GM18870 (cell line): Measurements from ENCODE around the gene SERPINE3.

Experiments used
- ATAC-seq: cut with Tn5 transposase; IDR thresholded peaks from one replicate; pipeline ENCODE4 v1.9.1; 2021; ENCODE audit warnings: moderate library complexity; ENCODE audit not compliant: unreplicated experiment

Gene SERPINE3

GRCh38 chr13:51327961-51328360, 11.5 kb upstream of the SERPINE3 start:
- ATAC-seq, result no peak

DNA sequence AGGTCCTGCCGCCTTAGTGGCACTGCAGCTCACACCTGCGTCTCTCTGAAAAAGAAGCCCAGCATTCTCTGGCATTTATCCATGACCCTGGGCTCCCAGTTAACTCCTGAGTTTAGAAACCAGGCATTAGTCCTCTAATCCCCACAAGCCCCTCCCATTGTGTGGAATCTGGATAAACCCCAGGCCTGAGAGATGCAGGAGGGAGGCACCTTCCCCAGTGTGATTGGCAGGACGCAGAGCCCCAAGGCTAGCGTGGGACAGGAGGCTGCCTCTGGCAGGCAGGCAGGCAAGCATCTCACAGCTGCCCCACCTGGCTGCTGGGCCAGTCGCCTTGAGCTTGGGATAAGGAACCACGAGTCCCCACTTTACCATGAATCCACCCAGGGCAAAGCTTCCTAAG, 11.0 kb upstream of the SERPINE3 start:
- no peak for ATAC-seq

GRCh38 chr13:51329606-51330005, 9.9 kb upstream of the SERPINE3 start:
- no peak for ATAC-seq

- no peak for ATAC-seq
Measured at GRCh38 chr13:51330791-51331190, 8.7 kb upstream of the SERPINE3 start.

DNA sequence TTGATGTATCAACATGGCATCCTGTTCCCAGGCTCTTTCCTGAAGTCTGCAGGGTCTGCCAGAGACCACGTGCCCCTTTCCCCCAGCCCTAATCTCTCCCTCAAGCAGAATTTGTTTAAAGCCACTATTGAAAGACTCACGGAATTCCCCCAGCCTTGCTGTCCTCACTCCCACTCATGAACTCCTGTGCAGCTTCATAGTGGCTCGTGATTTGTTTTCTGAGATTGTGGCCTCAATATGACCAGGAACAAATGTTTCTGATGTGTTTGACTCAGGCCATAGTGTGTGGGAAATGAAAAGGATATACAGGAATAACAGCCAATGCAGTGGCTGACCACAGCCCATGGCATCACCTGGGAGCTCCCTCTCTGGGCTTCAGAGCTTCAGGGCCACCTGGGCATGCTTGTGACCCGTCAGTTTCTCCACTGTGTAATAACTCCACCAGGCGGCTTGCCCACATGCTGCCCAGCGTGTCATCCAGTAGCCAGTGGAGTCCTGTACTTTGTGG, 8.1 kb upstream of the SERPINE3 start:
- ATAC-seq, result no peak

DNA sequence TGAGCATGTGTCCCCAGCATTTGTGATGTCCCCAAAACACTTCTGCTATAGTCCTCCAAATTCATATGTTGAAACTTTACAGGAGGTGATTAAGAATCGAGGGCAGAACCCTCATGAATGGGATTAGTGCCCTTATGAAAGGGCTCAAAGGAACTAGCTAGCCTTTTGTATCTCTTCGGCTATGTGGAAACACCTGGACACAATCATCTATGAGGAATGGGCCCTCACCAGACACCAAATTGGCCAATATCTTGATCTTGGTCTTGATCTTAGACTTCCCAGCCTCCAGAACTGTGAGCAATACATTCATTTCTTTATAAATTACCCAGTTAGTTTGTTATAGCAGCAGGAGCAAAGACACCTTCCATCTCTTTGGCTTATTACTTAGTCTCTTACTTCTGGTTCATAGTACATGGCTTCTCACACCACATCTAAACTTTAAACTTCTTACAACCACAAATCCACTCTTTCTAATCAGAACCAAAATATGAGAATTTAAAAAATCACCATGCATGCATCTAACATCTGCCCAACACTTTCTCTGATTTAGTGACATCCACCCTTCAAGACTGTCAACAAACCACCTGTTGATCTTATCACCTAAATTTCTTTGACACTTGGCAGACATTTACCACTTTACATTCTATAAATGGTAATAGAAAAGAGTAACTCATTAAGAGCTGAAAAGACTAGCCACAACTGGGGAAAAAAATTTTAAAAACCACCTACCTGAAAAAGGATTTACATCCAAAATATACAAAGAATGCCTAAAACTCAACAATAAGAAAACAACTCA, 6.7 kb upstream of the SERPINE3 start:
- no peak for ATAC-seq

GRCh38 chr13:51333421-51333820, 6.1 kb upstream of the SERPINE3 start:
- no peak for ATAC-seq

- no peak for ATAC-seq
Measured at GRCh38 chr13:51333826-51334225, 5.7 kb upstream of the SERPINE3 start.

DNA sequence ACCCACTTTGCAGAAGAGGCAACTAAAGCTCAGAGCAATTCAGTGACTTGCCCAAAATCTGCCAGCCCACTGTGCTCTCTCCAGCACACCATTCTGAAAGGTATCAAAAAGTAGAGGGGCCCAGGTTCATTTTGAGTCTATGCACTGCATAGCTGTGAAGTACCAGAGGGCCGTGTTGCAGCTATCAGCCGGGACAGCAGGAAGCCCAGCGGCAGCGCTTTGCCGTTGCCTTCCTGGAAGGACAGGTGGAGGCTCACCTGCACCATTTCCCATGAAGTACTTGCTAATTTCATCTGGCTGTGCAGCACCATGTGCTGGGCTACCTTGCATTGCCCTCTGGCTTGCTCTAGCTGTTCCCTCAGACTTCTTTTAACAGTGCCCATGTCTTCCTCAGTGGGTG, 2.7 kb upstream of the SERPINE3 start:
- no peak for ATAC-seq

DNA sequence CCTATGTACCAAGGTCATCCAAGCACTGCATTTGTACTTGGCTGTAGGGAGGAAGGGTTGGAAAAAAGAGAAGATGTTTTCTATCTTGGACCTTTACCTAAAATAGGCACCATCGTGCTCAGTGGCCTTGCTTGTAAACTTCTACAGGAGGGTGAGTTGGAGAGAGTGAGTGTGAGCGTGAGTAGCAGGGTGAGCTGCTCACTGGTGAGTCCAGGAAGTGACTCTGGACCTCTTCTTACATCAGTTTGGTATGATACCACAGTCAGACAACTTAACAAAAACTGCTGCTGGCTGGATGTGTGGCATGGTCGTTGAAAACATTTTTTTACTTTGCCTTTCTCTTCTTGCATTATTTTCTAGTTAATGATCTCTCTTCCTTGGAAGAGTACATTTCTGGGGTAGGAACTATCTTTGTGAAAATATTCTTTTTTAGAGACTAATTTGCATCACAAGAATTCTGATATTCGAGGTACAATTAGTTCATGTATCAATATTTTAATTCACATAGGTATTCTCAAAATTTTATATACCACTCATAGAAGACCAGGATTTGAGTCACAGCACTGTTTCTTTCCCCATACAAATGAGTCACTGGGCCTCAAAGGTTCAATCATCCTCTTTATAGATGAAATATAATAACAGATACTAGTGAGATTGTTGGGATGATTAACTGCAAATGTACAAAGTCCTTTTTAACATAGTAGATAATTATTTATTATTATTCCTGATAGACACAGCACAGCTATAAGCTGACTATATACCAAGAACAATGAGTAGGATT, 651 bp downstream of the SERPINE3 start:
- no peak for ATAC-seq

DNA sequence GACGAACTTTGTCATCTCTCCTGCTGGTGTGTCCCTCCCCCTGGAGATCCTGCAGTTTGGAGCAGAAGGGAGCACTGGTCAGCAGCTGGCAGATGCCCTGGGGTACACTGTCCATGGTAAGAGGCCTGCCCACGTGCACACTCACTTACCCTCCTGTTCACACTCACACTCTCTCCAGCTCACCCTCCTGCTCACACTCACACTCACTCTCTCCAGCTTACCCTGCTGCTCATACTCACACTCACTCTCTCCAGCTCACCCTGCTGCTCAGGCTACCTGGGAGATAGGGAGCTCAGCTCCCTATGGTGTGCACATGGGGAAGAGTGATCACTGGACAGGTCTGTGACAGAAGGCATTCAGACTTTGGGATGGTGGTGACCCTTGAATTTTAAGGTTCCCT, 1.7 kb downstream of the SERPINE3 start:
- ATAC-seq, result no peak

GRCh38 chr13:51341791-51342190, 2.3 kb downstream of the SERPINE3 start:
- no peak for ATAC-seq

DNA sequence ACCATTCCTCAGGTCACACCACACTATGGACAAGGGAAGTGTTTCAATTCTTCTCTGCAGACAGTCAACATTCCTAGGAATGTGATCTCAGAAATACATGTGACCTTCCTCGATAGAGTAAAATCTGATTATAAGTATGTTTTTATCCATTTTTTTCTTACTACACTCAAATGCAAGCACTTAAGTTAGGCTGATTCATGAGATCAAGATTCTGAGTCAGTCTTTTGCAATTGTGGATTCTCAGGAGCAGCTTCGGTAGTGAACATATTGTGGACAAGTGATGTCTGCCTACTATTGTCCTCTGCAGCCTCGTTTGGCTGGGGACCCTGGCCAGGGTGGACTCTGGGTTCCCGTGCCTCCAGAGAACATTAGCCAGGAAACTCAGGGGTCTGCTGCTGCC, 3.2 kb downstream of the SERPINE3 start:
- no peak for ATAC-seq

DNA sequence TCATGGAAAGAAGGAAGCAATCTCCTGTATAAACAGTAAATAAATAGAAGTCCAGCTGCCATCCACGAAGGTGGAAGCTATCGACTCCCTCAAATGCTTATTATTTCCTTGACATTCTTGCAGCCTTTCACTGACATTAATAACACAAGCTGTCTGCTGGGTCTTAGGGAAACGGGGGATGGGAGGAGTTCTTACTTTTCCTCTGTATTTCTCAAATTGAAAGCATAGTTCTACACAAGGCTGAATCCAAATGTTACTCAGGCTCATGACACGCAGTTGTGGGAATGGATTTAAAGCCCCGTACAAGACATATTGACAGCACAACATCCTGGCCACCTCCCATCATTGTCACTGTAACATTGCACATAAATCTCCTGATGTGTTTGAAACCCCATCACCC, 4.0 kb downstream of the SERPINE3 start:
- ATAC-seq, result no peak

GRCh38 chr13:51346397-51346796, 6.9 kb downstream of the SERPINE3 start:
- no peak for ATAC-seq

DNA sequence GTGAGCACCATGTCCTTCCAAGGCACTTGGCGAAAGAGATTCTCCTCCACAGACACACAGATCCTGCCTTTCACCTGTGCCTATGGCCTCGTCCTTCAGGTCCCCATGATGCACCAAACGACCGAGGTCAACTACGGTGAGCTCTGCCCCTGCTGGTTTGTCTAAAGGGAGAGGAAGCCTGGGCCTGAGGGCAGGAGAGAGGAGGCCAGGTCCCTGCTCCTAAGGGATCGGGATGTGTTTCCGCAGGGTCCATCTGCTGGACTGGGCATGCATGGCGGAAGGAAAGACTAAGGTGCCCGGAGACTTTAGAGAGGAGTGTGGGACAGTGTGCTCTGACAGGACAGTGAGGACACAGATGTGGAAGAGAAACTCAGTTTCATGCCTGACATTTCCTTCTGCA, 7.6 kb downstream of the SERPINE3 start:
- ATAC-seq, result no peak

DNA sequence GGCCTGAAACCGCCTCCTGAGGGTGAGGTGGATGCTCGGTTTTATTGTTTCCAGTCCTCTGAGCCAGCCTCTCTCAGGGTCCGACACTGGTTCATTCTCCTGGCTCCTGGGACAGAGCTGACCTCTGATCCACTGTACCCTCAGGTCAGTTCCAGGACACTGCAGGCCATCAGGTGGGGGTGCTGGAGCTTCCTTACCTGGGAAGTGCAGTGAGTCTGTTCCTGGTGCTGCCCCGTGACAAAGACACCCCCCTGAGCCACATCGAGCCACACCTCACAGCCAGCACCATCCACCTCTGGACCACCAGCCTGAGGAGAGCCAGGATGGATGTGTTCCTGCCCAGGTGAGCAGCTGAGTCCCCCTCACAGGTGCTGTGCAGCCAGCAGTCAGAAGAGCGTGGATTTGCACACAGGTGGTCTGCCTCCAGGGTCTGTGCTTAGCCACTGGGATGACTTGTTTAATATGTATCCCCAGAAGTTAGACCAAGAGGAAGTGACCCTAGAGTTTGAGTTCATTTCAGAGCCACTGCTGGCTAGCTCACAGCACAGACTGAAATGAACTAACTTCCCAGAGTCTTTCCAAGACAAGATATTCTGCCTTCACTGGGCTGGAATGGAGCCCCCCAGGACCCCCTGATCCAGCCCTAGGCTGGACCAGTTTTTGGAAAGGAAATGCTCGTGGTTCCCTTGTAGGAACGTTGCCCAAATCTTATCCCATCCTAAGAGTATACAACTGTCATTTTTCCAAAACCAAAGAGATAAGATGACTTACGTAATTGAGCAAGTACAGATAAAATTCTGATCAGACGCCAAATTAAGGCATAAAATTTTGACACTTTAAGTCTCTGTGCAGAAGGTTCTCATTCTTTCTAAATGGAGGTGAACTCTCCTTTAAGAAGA, 8.8 kb downstream of the SERPINE3 start:
- ATAC-seq, result no peak

DNA sequence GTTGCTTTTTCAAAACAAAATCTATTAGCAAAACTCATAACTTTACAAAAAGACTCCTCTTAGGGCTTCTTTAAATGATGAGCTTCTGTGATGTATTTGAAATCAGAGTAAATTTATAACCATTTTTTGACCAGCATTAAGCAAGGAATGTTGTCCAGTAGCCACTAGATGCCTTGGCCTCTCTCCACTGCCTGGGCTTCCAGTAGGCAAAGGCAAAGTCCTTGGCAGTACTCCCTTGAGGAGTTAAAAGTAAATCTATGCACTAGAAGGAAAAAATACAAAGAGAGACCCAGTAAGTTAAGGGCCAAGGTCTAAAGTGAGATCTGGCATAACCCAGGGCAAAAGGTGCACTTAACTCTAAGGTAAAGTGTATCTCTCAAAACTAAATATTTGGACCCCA, 9.5 kb downstream of the SERPINE3 start:
- ATAC-seq, result no peak

- ATAC-seq, result no peak
Measured at GRCh38 chr13:51355217-51355616, 15.7 kb downstream of the SERPINE3 start.

- ATAC-seq, result no peak
Measured at GRCh38 chr13:51357928-51358595, 18.6 kb downstream of the SERPINE3 start.

GRCh38 chr13:51359352-51359751, 19.9 kb downstream of the SERPINE3 start:
- no peak for ATAC-seq
